ENCODE measurements around the gene SNTG2. TPM values are rescaled to one million over a fixed set of nuclear protein-coding genes. Genes with fewer than 3 reads are reported as not detected.

Gene SNTG2
- total and polyA plus RNA-seq, 10 of the 15 experiments (the other 5 are each of a cell fraction or from before 2014, with no cell fraction given): not detected

DNA sequence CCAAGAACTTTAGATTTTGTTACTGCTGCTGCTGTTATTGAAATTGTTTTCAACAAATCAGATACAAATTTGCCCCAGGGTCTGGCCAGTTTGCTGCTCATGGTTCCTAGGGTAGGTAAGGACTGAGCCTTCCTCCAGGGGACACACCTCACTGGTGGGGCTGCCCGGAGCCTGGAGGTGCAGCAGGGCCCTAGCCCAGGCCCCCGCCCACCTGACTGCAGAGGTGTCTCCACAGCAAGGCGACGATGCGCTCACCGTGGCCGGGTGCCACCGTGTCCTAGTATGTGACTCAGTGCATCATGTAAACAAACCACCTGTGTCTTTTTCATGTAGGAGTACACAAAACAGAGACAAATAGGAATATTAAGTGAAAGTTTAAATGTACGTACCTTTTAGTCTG is 309.1 kb downstream of the SNTG2 start (continued):
- TF ChIP-seq, protein P1, sequence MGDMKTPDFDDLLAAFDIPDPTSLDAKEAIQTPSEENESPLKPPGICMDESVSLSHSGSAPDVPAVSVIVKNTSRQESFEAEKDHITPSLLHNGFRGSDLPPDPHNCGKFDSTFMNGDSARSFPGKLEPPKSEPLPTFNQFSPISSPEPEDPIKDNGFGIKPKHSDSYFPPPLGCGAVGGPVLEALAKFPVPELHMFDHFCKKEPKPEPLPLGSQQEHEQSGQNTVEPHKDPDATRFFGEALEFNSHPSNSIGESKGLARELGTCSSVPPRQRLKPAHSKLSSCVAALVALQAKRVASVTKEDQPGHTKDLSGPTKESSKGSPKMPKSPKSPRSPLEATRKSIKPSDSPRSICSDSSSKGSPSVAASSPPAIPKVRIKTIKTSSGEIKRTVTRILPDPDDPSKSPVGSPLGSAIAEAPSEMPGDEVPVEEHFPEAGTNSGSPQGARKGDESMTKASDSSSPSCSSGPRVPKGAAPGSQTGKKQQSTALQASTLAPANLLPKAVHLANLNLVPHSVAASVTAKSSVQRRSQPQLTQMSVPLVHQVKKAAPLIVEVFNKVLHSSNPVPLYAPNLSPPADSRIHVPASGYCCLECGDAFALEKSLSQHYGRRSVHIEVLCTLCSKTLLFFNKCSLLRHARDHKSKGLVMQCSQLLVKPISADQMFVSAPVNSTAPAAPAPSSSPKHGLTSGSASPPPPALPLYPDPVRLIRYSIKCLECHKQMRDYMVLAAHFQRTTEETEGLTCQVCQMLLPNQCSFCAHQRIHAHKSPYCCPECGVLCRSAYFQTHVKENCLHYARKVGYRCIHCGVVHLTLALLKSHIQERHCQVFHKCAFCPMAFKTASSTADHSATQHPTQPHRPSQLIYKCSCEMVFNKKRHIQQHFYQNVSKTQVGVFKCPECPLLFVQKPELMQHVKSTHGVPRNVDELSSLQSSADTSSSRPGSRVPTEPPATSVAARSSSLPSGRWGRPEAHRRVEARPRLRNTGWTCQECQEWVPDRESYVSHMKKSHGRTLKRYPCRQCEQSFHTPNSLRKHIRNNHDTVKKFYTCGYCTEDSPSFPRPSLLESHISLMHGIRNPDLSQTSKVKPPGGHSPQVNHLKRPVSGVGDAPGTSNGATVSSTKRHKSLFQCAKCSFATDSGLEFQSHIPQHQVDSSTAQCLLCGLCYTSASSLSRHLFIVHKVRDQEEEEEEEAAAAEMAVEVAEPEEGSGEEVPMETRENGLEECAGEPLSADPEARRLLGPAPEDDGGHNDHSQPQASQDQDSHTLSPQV (IDR thresholded peaks at IDR 0.05): no peak
- TF ChIP-seq BHLHE40 (IDR thresholded peaks at IDR 0.05; ENCODE audit: borderline replicate concordance in 1 of 2, low read depth in 2 of 2, low read length in 1 of 2) (no peak), NFYB (IDR thresholded peaks at IDR 0.05; ENCODE audit: insufficient read depth, low read depth, low read length) (no peak), DPF2 (IDR thresholded peaks at IDR 0.05) (no peak)

DNA sequence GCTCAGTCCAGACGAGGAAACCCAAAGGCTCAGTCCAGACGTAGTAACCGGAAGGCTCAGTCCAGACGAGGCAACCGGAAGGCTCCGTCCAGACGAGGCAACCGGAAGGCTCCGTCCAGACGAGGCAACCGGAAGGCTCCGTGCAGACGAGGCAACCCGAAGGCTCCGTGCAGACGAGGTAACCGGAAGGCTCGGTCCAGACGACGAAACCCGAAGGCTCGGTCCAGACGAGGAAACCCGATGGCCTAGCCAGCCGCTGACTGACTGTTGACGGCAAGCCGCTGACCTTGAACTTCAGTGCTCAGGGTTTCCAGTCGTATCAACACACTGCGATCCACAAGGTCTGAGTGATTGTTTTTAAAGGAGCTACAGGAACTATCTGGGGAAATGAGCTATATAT is 312.0 kb downstream of the SNTG2 start:
- no peak for ATAC-seq
- Histone ChIP-seq H3K4me1 (ENCODE audit: control insufficient read depth, insufficient read depth, low read length) (no peaks in the 10 kb centered on the region), H3K9me3 (replicated peaks; ENCODE audit: control insufficient read depth, insufficient read depth, low read length) (no peaks in the 10 kb centered on the region), H3K4me2 (ENCODE audit: control insufficient read depth, insufficient read depth) (no peak overlapping the region), H3K79me2 (ENCODE audit: control insufficient read depth, insufficient read depth, low read length) (no peaks in the 10 kb centered on the region), H2AFZ (ENCODE audit: control insufficient read depth, low read depth, low read length) (no peak overlapping the region), H3K9ac (ENCODE audit: control insufficient read depth, insufficient read depth, low read length) (no peak overlapping the region), H4K20me1 (ENCODE audit: control insufficient read depth, insufficient read depth) (no peaks in the 10 kb centered on the region), H3K4me3 (no peak overlapping the region), H3K36me3 (ENCODE audit: control insufficient read depth in 2 of 2, insufficient read depth in 2 of 2, low read length in 1 of 2) (no peaks in the 10 kb centered on the region), H3K27ac (ENCODE audit: control insufficient read depth, insufficient read depth) (no peak overlapping the region), H3K27me3 (replicated peaks in 1 of 2; ENCODE audit: control insufficient read depth in 2 of 2, insufficient read depth in 2 of 2, low read length in 1 of 2) (no peaks in the 10 kb centered on the region)
- RAD21 ChIA-PET (ENCODE audit: unreplicated experiment): no interaction called here
- POLR2A ChIA-PET: no interaction called here
- no peak for TF ChIP-seq SREBF1 (IDR thresholded peaks at IDR 0.05; ENCODE audit: low read length)
- in situ Hi-C loops (cut with MboI) (no loop called here), intact Hi-C loops (cut with micrococcal nuclease; ENCODE audit: unreplicated experiment) (no loop called here)
- FAIRE-seq: no peak
- BruUV-seq (replicated peaks): no TSS peak
- CTCF ChIA-PET: no interaction called here
- no peak for DNase-seq (ENCODE audit: low read depth, low spot score)
- WGBS (ENCODE audit: insufficient coverage, insufficient replicate concordance, low lambda C conversion rate, missing lambda C conversion rate): 61% methylated on average over 29 of the region's 29 CpGs
- SMC1A ChIA-PET (ENCODE audit: uncharacterized antibody, unreplicated experiment): no interaction called here
